CD4-positive, alpha-beta T cell treated with Interferon alpha-2 for 1 hour (primary cell): Measurements from ENCODE around the gene CCDC183.

Experiments
- DNase-seq, 2 donors: peaks; one replicate each; pipeline ENCODE4 v3.0.0-alpha.2; 2020 to 2022

Gene CCDC183

DNA sequence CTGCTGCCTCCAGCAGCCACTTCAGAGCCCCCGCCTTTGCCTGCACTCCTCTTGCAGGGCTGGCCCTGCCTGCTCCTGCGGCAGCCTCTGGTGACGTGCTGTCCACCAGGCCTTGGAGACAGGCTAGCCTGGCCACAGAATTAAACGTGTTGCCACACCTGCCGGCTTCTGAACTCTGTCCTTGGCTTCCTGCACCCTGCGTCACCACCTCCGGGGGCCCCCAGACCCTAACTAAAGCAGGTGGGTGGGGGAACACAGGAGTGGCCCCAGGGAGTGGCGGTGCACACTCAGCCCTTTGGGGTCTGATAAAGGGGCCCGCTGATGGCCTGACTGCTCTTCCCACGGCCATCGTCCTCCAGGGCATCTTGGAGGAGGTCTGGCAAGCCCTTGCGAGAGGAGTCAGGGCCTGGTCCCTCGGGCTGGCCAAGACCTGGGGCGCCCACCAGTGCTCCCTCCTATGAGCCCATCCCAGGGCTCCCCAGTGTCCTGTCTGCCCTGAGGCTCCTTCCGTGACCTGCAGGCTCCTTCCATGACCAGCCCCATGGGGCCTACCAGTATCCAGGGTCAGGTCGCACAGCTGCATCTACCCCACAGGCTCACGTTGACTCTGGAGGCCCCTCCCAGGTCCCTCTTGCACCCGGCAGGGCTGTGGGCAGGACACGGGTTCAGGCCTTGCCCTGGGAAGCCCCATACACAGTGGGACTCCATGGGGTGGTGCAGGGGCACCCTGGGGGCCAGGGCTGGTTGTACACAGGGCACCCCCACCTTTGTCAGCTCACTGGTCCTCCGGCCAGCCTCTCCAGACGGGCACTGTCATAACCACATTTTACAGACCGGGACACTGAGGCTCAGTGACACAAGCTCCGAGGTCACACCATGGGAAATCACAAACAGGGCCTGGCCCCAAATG is 55.0 kb downstream of the CCDC183 start:
- DNase-seq, result no peak

- DNase-seq, result no peak
These were observed 56.0 kb downstream of the CCDC183 start, which contains the start of gene MAMDC4 for GRCh38 chr9:136851941-136852663. MAMDC4 (plus strand) TSS chr9:136852346; CDS start chr9:136852417, 71 bp downstream.

DNA sequence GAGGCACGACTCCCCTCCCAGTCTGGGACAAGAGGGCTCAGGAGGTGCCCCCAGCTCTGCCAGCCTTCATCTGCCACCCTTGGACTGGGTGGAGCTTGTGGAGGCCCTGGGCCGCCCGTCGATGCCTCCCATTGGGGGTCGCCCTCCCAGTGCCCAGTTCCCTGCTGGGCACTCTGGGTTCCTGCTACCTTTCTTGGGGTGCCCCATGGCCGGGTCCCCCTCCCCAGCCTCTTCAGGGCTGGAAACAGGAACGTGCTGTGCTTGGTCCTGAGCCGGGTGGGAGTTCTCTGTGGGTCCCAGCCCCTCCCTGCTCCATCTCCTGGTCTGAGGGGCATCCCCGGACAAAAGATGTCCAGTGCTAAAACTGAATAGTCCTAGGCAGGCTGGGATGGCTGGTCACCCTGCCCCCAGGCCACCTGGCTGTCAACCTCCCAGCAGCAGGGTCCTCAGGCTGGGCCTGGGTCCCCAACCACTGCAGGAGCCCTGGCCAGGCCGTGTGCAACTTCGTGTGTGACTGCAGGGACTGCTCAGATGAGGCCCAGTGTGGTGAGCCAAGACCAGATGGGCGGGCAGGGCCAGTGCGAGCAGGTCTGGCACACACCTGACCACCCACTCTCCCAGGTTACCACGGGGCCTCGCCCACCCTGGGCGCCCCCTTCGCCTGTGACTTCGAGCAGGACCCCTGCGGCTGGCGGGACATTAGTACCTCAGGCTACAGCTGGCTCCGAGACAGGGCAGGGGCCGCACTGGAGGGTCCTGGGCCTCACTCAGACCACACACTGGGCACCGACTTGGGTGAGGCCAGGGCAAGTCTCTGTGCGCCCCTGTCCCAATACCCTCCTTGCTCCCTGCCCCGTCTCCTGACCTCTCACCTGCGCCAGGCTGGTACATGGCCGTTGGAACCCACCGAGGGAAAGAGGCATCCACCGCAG is 56.8 kb downstream of the CCDC183 start:
- no peak for DNase-seq

- DNase-seq, result no peak
These were observed 57.5 kb downstream of the CCDC183 start for GRCh38 chr9:136853596-136854112.

- DNase-seq, result no peak
These were observed 58.1 kb downstream of the CCDC183 start for GRCh38 chr9:136854113-136854841.

DNA sequence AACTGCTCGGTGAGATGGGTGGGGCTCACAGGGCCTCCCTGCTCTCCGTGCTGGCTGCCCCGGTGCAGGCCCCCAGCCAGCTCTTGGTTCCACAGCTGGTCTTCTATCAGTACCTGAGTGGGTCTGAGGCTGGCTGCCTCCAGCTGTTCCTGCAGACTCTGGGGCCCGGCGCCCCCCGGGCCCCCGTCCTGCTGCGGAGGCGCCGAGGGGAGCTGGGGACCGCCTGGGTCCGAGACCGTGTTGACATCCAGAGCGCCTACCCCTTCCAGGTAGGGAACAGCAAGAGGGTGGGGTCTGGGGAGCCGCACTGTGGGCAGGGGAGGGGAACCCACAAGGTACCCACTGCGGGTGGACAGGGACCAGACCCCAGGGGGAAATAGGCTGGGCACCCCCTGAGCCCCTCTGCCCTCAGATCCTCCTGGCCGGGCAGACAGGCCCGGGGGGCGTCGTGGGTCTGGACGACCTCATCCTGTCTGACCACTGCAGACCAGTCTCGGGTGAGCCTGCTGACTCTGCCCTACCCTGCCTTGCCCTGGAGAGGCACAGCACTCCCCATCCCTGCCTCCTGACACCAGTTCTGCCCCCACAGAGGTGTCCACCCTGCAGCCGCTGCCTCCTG is 58.8 kb downstream of the CCDC183 start:
- DNase-seq, result no peak

DNA sequence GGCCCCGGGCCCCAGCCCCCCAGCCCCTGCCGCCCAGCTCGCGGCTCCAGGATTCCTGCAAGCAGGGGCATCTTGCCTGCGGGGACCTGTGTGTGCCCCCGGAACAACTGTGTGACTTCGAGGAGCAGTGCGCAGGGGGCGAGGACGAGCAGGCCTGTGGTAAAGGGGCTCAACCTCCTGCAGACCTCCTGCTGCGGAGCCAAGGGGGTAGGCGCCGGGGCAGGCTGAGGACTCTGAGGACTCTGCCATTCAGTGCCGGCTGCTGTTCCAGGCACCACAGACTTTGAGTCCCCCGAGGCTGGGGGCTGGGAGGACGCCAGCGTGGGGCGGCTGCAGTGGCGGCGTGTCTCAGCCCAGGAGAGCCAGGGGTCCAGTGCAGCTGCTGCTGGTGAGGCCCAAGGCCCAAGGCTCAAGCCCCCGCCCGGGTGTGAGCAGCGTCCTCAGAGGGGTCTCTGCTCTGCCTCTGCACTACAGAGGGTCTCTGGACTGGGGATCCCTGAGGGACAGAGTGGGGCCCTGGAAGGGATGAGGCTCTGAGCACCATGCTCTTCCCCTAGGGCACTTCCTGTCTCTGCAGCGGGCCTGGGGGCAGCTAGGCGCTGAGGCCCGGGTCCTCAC is 59.4 kb downstream of the CCDC183 start:
- DNase-seq, result no peak

DNA sequence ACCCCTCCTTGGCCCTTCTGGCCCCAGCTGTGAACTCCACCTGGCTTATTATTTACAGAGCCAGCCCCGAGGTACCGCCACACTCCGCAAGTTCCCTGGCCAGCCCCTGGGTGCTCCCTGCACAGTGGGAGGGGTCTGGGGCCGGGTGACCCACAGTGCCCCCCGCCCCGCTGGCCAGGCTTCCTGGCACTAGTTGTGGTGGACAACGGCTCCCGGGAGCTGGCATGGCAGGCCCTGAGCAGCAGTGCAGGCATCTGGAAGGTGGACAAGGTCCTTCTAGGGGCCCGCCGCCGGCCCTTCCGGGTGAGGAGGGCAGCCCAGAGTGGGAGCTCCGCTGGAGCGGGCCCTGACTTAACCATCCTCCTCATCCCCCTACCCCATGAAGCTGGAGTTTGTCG is 59.9 kb downstream of the CCDC183 start:
- no peak for DNase-seq

- DNase-seq, result no peak
These were observed 60.5 kb downstream of the CCDC183 start for GRCh38 chr9:136856541-136857141.

- no peak for DNase-seq
These were observed 61.0 kb downstream of the CCDC183 start for GRCh38 chr9:136857166-136857565.
